Mammary epithelial cell (primary cell): ENCODE results near the gene ARHGAP45.

Source experiments
- EZH2 ChIP-seq: IDR thresholded peaks from 2 replicates; pipeline ENCODE4 v1.6.1; 2012; ENCODE audit warnings: low read length, inconsistent platforms, borderline replicate concordance
- TF ChIP-seq, protein P1 (sequence below), 2 donors: IDR thresholded peaks in 1 of 2; conservative IDR thresholded peaks in 1 of 2; 2 replicates each; pipeline ENCODE4 v1.5.1; 2011 to 2012; ENCODE audit warnings: inconsistent platforms in 2 of 2, low read length in 2 of 2, mild to moderate bottlenecking in 2 of 2, control low read depth in 1 of 2, low read depth in 1 of 2; ENCODE audit not compliant: insufficient read depth in 1 of 2; ENCODE audit errors: extremely low read depth in 1 of 2

DNA sequence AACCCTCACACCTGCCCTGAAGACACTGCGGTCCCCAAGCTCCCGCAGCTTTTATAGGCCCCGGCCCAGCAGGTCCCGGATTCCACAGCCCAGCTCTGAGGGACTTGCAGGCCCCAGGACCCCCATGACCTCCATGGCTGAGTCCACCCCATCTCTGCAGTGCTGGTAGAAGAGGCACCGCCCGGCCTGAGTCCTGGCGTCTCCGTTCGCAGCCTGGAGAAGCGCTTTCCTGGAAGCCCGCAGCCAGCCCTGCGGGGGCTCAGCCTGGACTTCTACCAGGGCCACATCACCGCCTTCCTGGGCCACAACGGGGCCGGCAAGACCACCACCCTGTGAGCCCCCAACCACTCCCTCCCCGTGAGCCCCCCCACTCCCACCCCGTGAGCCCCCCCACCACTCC lies 17.9 kb upstream of the ARHGAP45 start:
- TF ChIP-seq, protein P1, sequence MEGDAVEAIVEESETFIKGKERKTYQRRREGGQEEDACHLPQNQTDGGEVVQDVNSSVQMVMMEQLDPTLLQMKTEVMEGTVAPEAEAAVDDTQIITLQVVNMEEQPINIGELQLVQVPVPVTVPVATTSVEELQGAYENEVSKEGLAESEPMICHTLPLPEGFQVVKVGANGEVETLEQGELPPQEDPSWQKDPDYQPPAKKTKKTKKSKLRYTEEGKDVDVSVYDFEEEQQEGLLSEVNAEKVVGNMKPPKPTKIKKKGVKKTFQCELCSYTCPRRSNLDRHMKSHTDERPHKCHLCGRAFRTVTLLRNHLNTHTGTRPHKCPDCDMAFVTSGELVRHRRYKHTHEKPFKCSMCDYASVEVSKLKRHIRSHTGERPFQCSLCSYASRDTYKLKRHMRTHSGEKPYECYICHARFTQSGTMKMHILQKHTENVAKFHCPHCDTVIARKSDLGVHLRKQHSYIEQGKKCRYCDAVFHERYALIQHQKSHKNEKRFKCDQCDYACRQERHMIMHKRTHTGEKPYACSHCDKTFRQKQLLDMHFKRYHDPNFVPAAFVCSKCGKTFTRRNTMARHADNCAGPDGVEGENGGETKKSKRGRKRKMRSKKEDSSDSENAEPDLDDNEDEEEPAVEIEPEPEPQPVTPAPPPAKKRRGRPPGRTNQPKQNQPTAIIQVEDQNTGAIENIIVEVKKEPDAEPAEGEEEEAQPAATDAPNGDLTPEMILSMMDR (conservative IDR thresholded peaks at IDR 0.05 in 1 of 2, IDR thresholded peaks at IDR 0.05 in 1 of 2; ENCODE audit: extremely low read depth in 1 of 2, insufficient read depth in 1 of 2, low read depth in 1 of 2, low read length in 2 of 2) = no peak
- TF ChIP-seq EZH2 = no peak
